ENCODE measurements around the gene CNKSR2.
A peak's percentile ranks its signal among the peaks of the same experiment; 100 is the strongest.

GRCh38 chrX:21375708-21376009 lies 1.4 kb downstream of the CNKSR2 start:
- TF ChIP-seq CTCF (IDR thresholded peaks at IDR 0.05) (peak; percentile 44), EZH2 (IDR thresholded peaks at IDR 0.05) (no peak), EZH2phosphoT487 (IDR thresholded peaks at IDR 0.05) (no peak)

Measured in neural progenitor cell (in vitro differentiated cells).